ENCODE results near the gene GALNT10. TPM values are rescaled to one million over a fixed set of nuclear protein-coding genes. Genes with fewer than 3 reads are reported as not detected.

Gene GALNT10
- total and polyA plus RNA-seq, 9 of the 15 experiments (the other 6 are each of a cell fraction or from before 2014, with no cell fraction given) = 4.6 to 37.1 (median 13.3) TPM

DNA sequence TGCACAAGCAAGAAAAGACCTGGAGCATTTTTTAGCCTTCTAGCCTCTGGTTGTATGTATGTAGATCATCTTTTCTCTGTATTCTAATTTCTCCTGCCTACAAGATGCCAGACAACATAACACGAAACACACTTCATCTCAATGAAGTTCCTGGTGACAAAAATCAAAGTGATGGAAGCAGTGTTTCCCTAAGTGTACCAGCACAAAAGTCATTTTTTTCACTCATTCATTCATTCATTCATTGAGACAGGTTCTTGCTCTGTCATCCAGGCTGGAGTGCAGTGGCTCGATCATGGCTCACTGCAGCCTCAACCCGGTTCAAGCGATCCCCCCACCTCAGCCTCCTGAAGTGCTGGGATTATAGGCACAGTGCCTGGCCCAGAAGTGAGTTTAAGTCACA is 183.7 kb downstream of the GALNT10 start (continued):
- TF ChIP-seq RBBP5 (IDR thresholded peaks at IDR 0.05; ENCODE audit: borderline replicate concordance, insufficient read depth, low read length, poor library complexity, severe bottlenecking) = peak; percentile 3
- no peak for TF ChIP-seq CBFA2T3 (IDR thresholded peaks at IDR 0.05)
- no peak for TF ChIP-seq POLR3A (IDR thresholded peaks at IDR 0.05; ENCODE audit: borderline replicate concordance, extremely low read depth, insufficient read depth, insufficient read length)
- no peak for TF ChIP-seq ZNF644 (tag; IDR thresholded peaks at IDR 0.05; ENCODE audit: low read depth)
- no peak for TF ChIP-seq CEBPZ (IDR thresholded peaks at IDR 0.05; ENCODE audit: borderline replicate concordance, low read depth, low read length)
- 0 out of 2 replicates have a peak, but pooled peaks have one; percentile 9 for TF ChIP-seq ZKSCAN8 (CRISPR knock-in tag; IDR thresholded peaks at IDR 0.05)
- TF ChIP-seq BRD9 (IDR thresholded peaks at IDR 0.05; ENCODE audit: low read depth, partially characterized antibody) = no peak
- no peak for TF ChIP-seq BRF1 (IDR thresholded peaks at IDR 0.05; ENCODE audit: borderline replicate concordance, extremely low read depth, insufficient read length)
- no peak for TF ChIP-seq RHOXF2B (CRISPR knock-in tag; conservative IDR thresholded peaks at IDR 0.05)

Data from K562 (cell line).